HL-60/S4 treated with phorbol 12-myristate 13-acetate at 8.2 ng/mL for 4 days and 3 days (cell line): ENCODE results near the gene PDPN.

ENCODE experiments used
- in situ Hi-C: fragments of 300-500 bp; cut with MboI; formaldehyde crosslinking; loops from 2 replicates; pipeline ENCODE4 v1.15.0; 2022; ENCODE audit warnings: low sequenced_read_pairs

Gene PDPN

GRCh38 chr1:13616234-13616633 lies 32.6 kb downstream of the PDPN start:
- in situ Hi-C loops, result no loop called here

- in situ Hi-C loops, result no loop called here
These were observed 33.5 kb downstream of the PDPN start for GRCh38 chr1:13617108-13617507.

GRCh38 chr1:13617773-13618172 lies 34.1 kb downstream of the PDPN start:
- in situ Hi-C loops, result no loop called here

- in situ Hi-C loops, result no loop called here
These were observed 34.9 kb downstream of the PDPN start for GRCh38 chr1:13618483-13618882.

GRCh38 chr1:13619909-13620308 lies 36.3 kb downstream of the PDPN start:
- in situ Hi-C loops, result no loop called here

- in situ Hi-C loops, result no loop called here
These were observed 37.2 kb downstream of the PDPN start for GRCh38 chr1:13620825-13621224.

- in situ Hi-C loops, result no loop called here
These were observed 38.8 kb downstream of the PDPN start for GRCh38 chr1:13622446-13622845.

GRCh38 chr1:13623021-13623637 lies 39.5 kb downstream of the PDPN start:
- in situ Hi-C loops, result no loop called here

GRCh38 chr1:13624526-13624925 lies 40.9 kb downstream of the PDPN start:
- in situ Hi-C loops, result no loop called here

- in situ Hi-C loops, result no loop called here
These were observed 43.5 kb downstream of the PDPN start for GRCh38 chr1:13627127-13627526.

GRCh38 chr1:13628218-13628617 lies 44.6 kb downstream of the PDPN start:
- in situ Hi-C loops, result no loop called here

GRCh38 chr1:13628711-13629110 lies 45.1 kb downstream of the PDPN start:
- in situ Hi-C loops, result no loop called here

GRCh38 chr1:13642306-13643004 lies 58.8 kb downstream of the PDPN start:
- in situ Hi-C loops, result no loop called here

GRCh38 chr1:13643017-13643416 lies 59.4 kb downstream of the PDPN start:
- in situ Hi-C loops, result no loop called here

- in situ Hi-C loops, result no loop called here
These were observed 62.9 kb downstream of the PDPN start for GRCh38 chr1:13646521-13646920.

- in situ Hi-C loops, result loop anchor here (25.0 kb wide), 1 partner anchor 311 kb away; no protein-coding TSS in a partner anchor
These were observed 67.6 kb downstream of the PDPN start for GRCh38 chr1:13651279-13651678.

GRCh38 chr1:13652238-13652637 lies 68.6 kb downstream of the PDPN start:
- in situ Hi-C loops, result loop anchor here (25.0 kb wide), 1 partner anchor 310 kb away; no protein-coding TSS in a partner anchor

- in situ Hi-C loops, result loop anchor here (25.0 kb wide), 1 partner anchor 301 kb away; no protein-coding TSS in a partner anchor
These were observed 77.9 kb downstream of the PDPN start for GRCh38 chr1:13661539-13661938.

- in situ Hi-C loops, result loop anchor here (25.0 kb wide), 1 partner anchor 300 kb away; no protein-coding TSS in a partner anchor
These were observed 78.9 kb downstream of the PDPN start for GRCh38 chr1:13662493-13662892.

- in situ Hi-C loops, result loop anchor here (25.0 kb wide), 1 partner anchor 298 kb away; no protein-coding TSS in a partner anchor
These were observed 80.3 kb downstream of the PDPN start for GRCh38 chr1:13663969-13664368.

GRCh38 chr1:13664451-13664850 lies 80.8 kb downstream of the PDPN start:
- in situ Hi-C loops, result loop anchor here (25.0 kb wide), 1 partner anchor 298 kb away; no protein-coding TSS in a partner anchor

- in situ Hi-C loops, result loop anchor here (25.0 kb wide), 1 partner anchor 296 kb away; no protein-coding TSS in a partner anchor
These were observed 82.7 kb downstream of the PDPN start for GRCh38 chr1:13666317-13666716.
